ENCODE results near the gene MTMR3. TPM values are rescaled to one million over a fixed set of nuclear protein-coding genes. Genes with fewer than 3 reads are reported as not detected.

The MTMR3 gene
- total and polyA plus RNA-seq, 2 donors (not counting 1 experiment from before 2014, with no cell fraction given): 31.7 to 67.8 TPM

DNA sequence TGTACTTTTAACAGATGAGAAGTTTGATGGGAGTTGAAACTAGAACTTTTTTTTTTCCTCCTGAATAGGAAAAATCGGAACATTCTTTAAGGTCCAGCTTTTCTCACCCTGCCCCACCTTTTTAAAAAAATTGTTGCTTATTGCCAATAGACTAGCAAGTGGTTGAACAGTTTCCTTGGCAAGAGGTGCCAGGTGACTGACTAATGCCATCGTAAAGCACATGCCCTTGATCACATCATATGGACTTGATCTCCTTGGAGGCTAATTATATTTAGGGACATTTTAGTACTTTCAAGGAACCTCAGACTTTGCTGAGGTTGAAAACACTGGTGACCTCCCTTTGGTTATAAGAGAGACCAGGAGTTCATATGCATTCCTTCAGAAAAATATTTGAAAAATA, 57.6 kb downstream of the MTMR3 start:
- Histone ChIP-seq H3K4me3 (ENCODE audit: control extremely low read depth in 1 of 5, extremely low read depth in 1 of 5, insufficient read depth in 1 of 5, low read depth in 2 of 5, low read length in 4 of 5) (no peak overlapping the region), H3K4me1 (ENCODE audit: control insufficient read depth in 2 of 2, insufficient read depth in 2 of 2, low read length in 2 of 2) (peaks cover 14 to 20% of the 10 kb centered on the region in 2 donors), H3K9ac (ENCODE audit: low read length) (no peak overlapping the region), H3K36me3 (replicated peaks in 1 of 2; ENCODE audit: control extremely low read depth in 1 of 2, control insufficient read depth in 1 of 2, extremely low read depth in 1 of 2, insufficient read depth in 2 of 2, low read length in 1 of 2) (no peaks in the 10 kb centered on the region), H3K9me3 (ENCODE audit: control extremely low read depth in 1 of 3, control insufficient read depth in 2 of 3, insufficient read depth in 1 of 3, low read length in 2 of 3) (peaks cover 0 to 9% (median 3%) of the 10 kb centered on the region in 3 donors), H3K27ac (ENCODE audit: low read length in 2 of 2) (no peak overlapping the region), H3K27me3 (replicated peaks in 1 of 4; ENCODE audit: control extremely low read depth in 1 of 4, control insufficient read depth in 3 of 4, insufficient read depth in 4 of 4, low read length in 3 of 4) (no peaks in the 10 kb centered on the region), H3K79me2 (ENCODE audit: control insufficient read depth, insufficient read depth, low read length) (peaks cover 88% of the 10 kb centered on the region), H3K4me2 (replicated peaks; ENCODE audit: low read depth, low read length, poor library complexity, severe bottlenecking) (no peak overlapping the region), H4K20me1 (ENCODE audit: control insufficient read depth, insufficient read depth, low read length, poor library complexity, severe bottlenecking) (peaks cover 71% of the 10 kb centered on the region), H2AFZ (ENCODE audit: insufficient read depth, low read depth, low read length, poor library complexity, severe bottlenecking) (no peak overlapping the region)
- no peak for DNase-seq
- H3K27me3 Mint-ChIP-seq: no peaks in the 10 kb centered on the region
- intact Hi-C loops (cut with micrococcal nuclease): no loop called here
- ChIA-PET POLR2A (no interaction called here), CTCF (no interaction called here)
- TF ChIP-seq, protein P1, sequence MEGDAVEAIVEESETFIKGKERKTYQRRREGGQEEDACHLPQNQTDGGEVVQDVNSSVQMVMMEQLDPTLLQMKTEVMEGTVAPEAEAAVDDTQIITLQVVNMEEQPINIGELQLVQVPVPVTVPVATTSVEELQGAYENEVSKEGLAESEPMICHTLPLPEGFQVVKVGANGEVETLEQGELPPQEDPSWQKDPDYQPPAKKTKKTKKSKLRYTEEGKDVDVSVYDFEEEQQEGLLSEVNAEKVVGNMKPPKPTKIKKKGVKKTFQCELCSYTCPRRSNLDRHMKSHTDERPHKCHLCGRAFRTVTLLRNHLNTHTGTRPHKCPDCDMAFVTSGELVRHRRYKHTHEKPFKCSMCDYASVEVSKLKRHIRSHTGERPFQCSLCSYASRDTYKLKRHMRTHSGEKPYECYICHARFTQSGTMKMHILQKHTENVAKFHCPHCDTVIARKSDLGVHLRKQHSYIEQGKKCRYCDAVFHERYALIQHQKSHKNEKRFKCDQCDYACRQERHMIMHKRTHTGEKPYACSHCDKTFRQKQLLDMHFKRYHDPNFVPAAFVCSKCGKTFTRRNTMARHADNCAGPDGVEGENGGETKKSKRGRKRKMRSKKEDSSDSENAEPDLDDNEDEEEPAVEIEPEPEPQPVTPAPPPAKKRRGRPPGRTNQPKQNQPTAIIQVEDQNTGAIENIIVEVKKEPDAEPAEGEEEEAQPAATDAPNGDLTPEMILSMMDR (IDR thresholded peaks at IDR 0.05): no peak
- TF ChIP-seq EZH2 (IDR thresholded peaks at IDR 0.05; ENCODE audit: borderline replicate concordance, insufficient read depth, low read depth, low read length, poor library complexity, severe bottlenecking): no peak
- no peak for ATAC-seq (ENCODE audit: low read depth)
- WGBS (ENCODE audit: insufficient coverage): no CpG with 5 or more reads among the region's 2 CpGs
- no peak overlapping the region for H3K4me3 Mint-ChIP-seq
- H3K9me3 Mint-ChIP-seq (ENCODE audit: insufficient read depth): no peaks in the 10 kb centered on the region
- H3K4me1 Mint-ChIP-seq: peaks cover 44% of the 10 kb centered on the region
- no peak overlapping the region for H3K27ac Mint-ChIP-seq

DNA sequence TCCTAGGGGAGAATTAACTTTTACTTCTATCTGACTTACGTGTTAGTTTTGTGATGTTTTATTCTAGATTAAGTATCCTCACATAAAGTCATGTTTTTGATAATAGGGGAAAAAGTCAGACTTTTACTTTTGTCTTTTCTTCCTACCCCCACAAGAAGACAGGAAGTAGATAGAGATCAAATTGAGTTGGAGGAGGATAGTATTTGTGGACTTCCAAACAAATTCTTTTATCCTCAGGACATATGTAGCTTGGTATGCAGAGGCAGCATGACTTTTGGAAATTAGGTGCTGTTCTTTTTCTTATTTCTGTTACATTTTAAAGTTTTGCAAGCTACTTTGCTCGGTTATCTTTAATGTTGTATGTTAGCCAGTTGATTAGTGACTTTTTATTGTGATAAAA, 61.4 kb downstream of the MTMR3 start:
- ChIA-PET CTCF (interaction anchor here (0.7 kb wide), 1 partner anchor 288 kb away, joined by 3 read pairs; no protein-coding TSS in a partner anchor), POLR2A (no interaction called here)
- peaks cover 0 to 9% (median 3%) of the 10 kb centered on the region in 3 donors for H3K9me3 ChIP-seq (ENCODE audit: control extremely low read depth in 1 of 3, control insufficient read depth in 2 of 3, insufficient read depth in 1 of 3, low read length in 2 of 3)
- Mint-ChIP-seq H3K4me3 (no peak overlapping the region), H3K9me3 (ENCODE audit: insufficient read depth) (no peaks in the 10 kb centered on the region), H3K4me1 (peaks cover 40% of the 10 kb centered on the region), H3K27me3 (no peaks in the 10 kb centered on the region), H3K27ac (no peak overlapping the region)
- H3K27ac ChIP-seq (ENCODE audit: low read length in 2 of 2): no peak overlapping the region
- peaks cover 86% of the 10 kb centered on the region for H3K79me2 ChIP-seq (ENCODE audit: control insufficient read depth, insufficient read depth, low read length)
- no CpG with 5 or more reads among the region's 2 CpGs for WGBS (ENCODE audit: insufficient coverage)
- H3K27me3 ChIP-seq (replicated peaks in 1 of 4; ENCODE audit: control extremely low read depth in 1 of 4, control insufficient read depth in 3 of 4, insufficient read depth in 4 of 4, low read length in 3 of 4): no peaks in the 10 kb centered on the region
- intact Hi-C loops (cut with micrococcal nuclease): no loop called here
- no peak overlapping the region for H2AFZ ChIP-seq (ENCODE audit: insufficient read depth, low read depth, low read length, poor library complexity, severe bottlenecking)
- no peak overlapping the region for H3K9ac ChIP-seq (ENCODE audit: low read length)
- no peaks in the 10 kb centered on the region for H3K36me3 ChIP-seq (replicated peaks in 1 of 2; ENCODE audit: control extremely low read depth in 1 of 2, control insufficient read depth in 1 of 2, extremely low read depth in 1 of 2, insufficient read depth in 2 of 2, low read length in 1 of 2)
- ATAC-seq (ENCODE audit: low read depth) (no peak), DNase-seq (no peak)
- no peaks in the 10 kb centered on the region for H3K4me1 ChIP-seq (ENCODE audit: control insufficient read depth in 2 of 2, insufficient read depth in 2 of 2, low read length in 2 of 2)
- H3K4me3 ChIP-seq (ENCODE audit: control extremely low read depth in 1 of 5, extremely low read depth in 1 of 5, insufficient read depth in 1 of 5, low read depth in 2 of 5, low read length in 4 of 5): no peak overlapping the region
- no peak overlapping the region for H3K4me2 ChIP-seq (replicated peaks; ENCODE audit: low read depth, low read length, poor library complexity, severe bottlenecking)
- TF ChIP-seq EZH2 (IDR thresholded peaks at IDR 0.05; ENCODE audit: borderline replicate concordance, insufficient read depth, low read depth, low read length, poor library complexity, severe bottlenecking): no peak
- TF ChIP-seq, protein P1 (IDR thresholded peaks at IDR 0.05): no peak
- H4K20me1 ChIP-seq (ENCODE audit: control insufficient read depth, insufficient read depth, low read length, poor library complexity, severe bottlenecking): peaks cover 66% of the 10 kb centered on the region
